Measurements from ENCODE around the gene ARHGAP32. TPM values are rescaled to one million over a fixed set of nuclear protein-coding genes. Genes with fewer than 3 reads are reported as not detected.

The ARHGAP32 gene
- total RNA-seq, 2 experiments from 2014 or later = 8.7 to 10.0 TPM

GRCh38 chr11:129224538-129224937 is 32.4 kb upstream of the ARHGAP32 start:
- no peaks in the 10 kb centered on the region for H3K27me3 ChIP-seq (ENCODE audit: control insufficient read depth in 1 of 2, insufficient read depth in 2 of 2, low read length in 2 of 2)
- CTCF ChIA-PET = no interaction called here
- POLR2A ChIA-PET = no interaction called here

DNA sequence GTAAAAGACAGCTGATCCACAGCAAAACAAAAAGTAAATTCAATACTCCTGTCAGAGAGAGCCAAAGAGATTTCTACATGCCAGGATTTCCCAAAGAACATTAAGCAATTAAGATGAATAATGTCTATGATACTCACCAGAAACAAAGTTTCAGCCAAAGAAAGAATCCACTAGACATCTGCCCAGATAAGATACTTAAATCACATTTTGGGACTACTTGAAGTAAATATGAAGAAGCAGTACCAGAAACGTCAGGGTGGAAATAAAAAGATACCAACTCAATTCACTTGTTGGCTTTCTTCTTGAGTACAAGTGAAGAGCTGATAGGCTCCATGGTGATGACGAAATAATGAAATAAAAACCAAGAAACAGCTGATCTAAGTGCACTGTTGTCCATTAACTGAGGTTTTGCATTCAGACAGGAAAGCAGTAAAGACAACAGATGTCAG is 31.6 kb upstream of the ARHGAP32 start:
- no peak for ATAC-seq (ENCODE audit: poor library complexity)
- Mint-ChIP-seq H3K27me3 (no peaks in the 10 kb centered on the region), H3K4me1 (ENCODE audit: low read depth) (no peaks in the 10 kb centered on the region), H3K4me3 (no peak overlapping the region), H3K27ac (no peak overlapping the region), H3K9me3 (peaks cover 8% of the 10 kb centered on the region), H3K36me3 (ENCODE audit: low read depth) (peaks cover 19% of the 10 kb centered on the region)
- Histone ChIP-seq H3K9me3 (ENCODE audit: control insufficient read depth in 1 of 2, insufficient read depth in 1 of 2, low read length in 2 of 2) (peaks cover 0 to 17% of the 10 kb centered on the region in 2 experiments), H3K27me3 (ENCODE audit: control insufficient read depth in 1 of 2, insufficient read depth in 2 of 2, low read length in 2 of 2) (no peaks in the 10 kb centered on the region), H3K4me1 (ENCODE audit: insufficient read depth, low read length) (no peaks in the 10 kb centered on the region), H3K4me3 (ENCODE audit: low read length) (no peak overlapping the region), H3K27ac (ENCODE audit: low read depth in 1 of 2, low read length in 2 of 2) (no peak overlapping the region), H3K36me3 (ENCODE audit: insufficient read depth, low read length) (no peaks in the 10 kb centered on the region)
- intact Hi-C loops (cut with DNase I, micrococcal nuclease) = no loop called here
- ChIA-PET CTCF (no interaction called here), POLR2A (no interaction called here)
- DNase-seq = no peak
- TF ChIP-seq CTCF (IDR thresholded peaks at IDR 0.05) = no peak

More at GRCh38 chr11:129224538-129224937, 32.4 kb upstream of the ARHGAP32 start:
- TF ChIP-seq CTCF (IDR thresholded peaks at IDR 0.05) = no peak
- Mint-ChIP-seq H3K9me3 (peaks cover 8% of the 10 kb centered on the region), H3K4me1 (ENCODE audit: low read depth) (no peaks in the 10 kb centered on the region), H3K27me3 (no peaks in the 10 kb centered on the region), H3K36me3 (ENCODE audit: low read depth) (peaks cover 19% of the 10 kb centered on the region), H3K27ac (no peak overlapping the region), H3K4me3 (no peak overlapping the region)
- ATAC-seq (ENCODE audit: poor library complexity) (no peak), DNase-seq (no peak)
- H3K36me3 ChIP-seq (ENCODE audit: insufficient read depth, low read length) = no peaks in the 10 kb centered on the region
- no peaks in the 10 kb centered on the region for H3K4me1 ChIP-seq (ENCODE audit: insufficient read depth, low read length)
- peaks cover 0 to 17% of the 10 kb centered on the region in 2 experiments for H3K9me3 ChIP-seq (ENCODE audit: control insufficient read depth in 1 of 2, insufficient read depth in 1 of 2, low read length in 2 of 2)
- H3K4me3 ChIP-seq (ENCODE audit: low read length) = no peak overlapping the region
- intact Hi-C loops (cut with DNase I, micrococcal nuclease) = no loop called here
- H3K27ac ChIP-seq (ENCODE audit: low read depth in 1 of 2, low read length in 2 of 2) = no peak overlapping the region

- DNase-seq (no peak), ATAC-seq (ENCODE audit: poor library complexity) (no peak)
- TF ChIP-seq CTCF (IDR thresholded peaks at IDR 0.05) = no peak
- Histone ChIP-seq H3K4me1 (ENCODE audit: insufficient read depth, low read length) (no peaks in the 10 kb centered on the region), H3K27ac (ENCODE audit: low read depth in 1 of 2, low read length in 2 of 2) (no peak overlapping the region), H3K27me3 (ENCODE audit: control insufficient read depth in 1 of 2, insufficient read depth in 2 of 2, low read length in 2 of 2) (no peaks in the 10 kb centered on the region), H3K9me3 (ENCODE audit: control insufficient read depth in 1 of 2, insufficient read depth in 1 of 2, low read length in 2 of 2) (peaks cover 0 to 17% of the 10 kb centered on the region in 2 experiments), H3K36me3 (ENCODE audit: insufficient read depth, low read length) (no peaks in the 10 kb centered on the region), H3K4me3 (ENCODE audit: low read length) (no peak overlapping the region)
- H3K27me3 Mint-ChIP-seq = no peaks in the 10 kb centered on the region
- H3K27ac Mint-ChIP-seq = no peak overlapping the region
- no peaks in the 10 kb centered on the region for H3K4me1 Mint-ChIP-seq (ENCODE audit: low read depth)
- peaks cover 8% of the 10 kb centered on the region for H3K9me3 Mint-ChIP-seq
- ChIA-PET POLR2A (no interaction called here), CTCF (no interaction called here)
- H3K36me3 Mint-ChIP-seq (ENCODE audit: low read depth) = peaks cover 19% of the 10 kb centered on the region
- intact Hi-C loops (cut with DNase I, micrococcal nuclease) = no loop called here
- no peak overlapping the region for H3K4me3 Mint-ChIP-seq
These were observed 31.1 kb upstream of the ARHGAP32 start for GRCh38 chr11:129223260-129223659.
